Measurements from ENCODE around the gene MAX. TPM values are rescaled to one million over a fixed set of nuclear protein-coding genes. Genes with fewer than 3 reads are reported as not detected.

The MAX gene
- total and polyA plus RNA-seq, 2 of the 13 experiments (the other 11 are each of a cell fraction or from before 2014, with no cell fraction given): 28.5 to 29.3 TPM

- peak; percentile 94 for TF ChIP-seq ZNF687 (CRISPR knock-in tag; IDR thresholded peaks at IDR 0.05)
- TF ChIP-seq IRF9 (CRISPR knock-in tag; IDR thresholded peaks at IDR 0.05; ENCODE audit: borderline replicate concordance): no peak
- peak; percentile 47 for TF ChIP-seq ZNF407 (CRISPR knock-in tag; IDR thresholded peaks at IDR 0.05; ENCODE audit: not compliant biosample characterization)
- TF ChIP-seq TFDP1 (CRISPR knock-in tag; IDR thresholded peaks at IDR 0.05; ENCODE audit: borderline replicate concordance): peak; percentile 84; the same call in 1 of the 2 replicates
- peak; percentile 65; the same call in 1 of the 2 replicates for TF ChIP-seq TFDP2 (CRISPR knock-in tag; IDR thresholded peaks at IDR 0.05)
- peak; percentile 61 for TF ChIP-seq HNRNPLL (IDR thresholded peaks at IDR 0.05; ENCODE audit: low read depth, low read length, poor library complexity, severe bottlenecking)
- no peak for TF ChIP-seq AKAP8 (CRISPR knock-in tag; IDR thresholded peaks at IDR 0.05)
- TF ChIP-seq YY1 (IDR thresholded peaks at IDR 0.05; ENCODE audit: insufficient read depth, insufficient replicate concordance, low read depth, low read length): peak; percentile 11
- TF ChIP-seq ZNF333 (CRISPR knock-in tag; IDR thresholded peaks at IDR 0.05; ENCODE audit: borderline replicate concordance): peak; percentile 46; the same call in 1 of the 2 replicates
- TF ChIP-seq RAD51 (IDR thresholded peaks at IDR 0.05; ENCODE audit: borderline replicate concordance): peak; percentile 90
Observed at GRCh38 chr14:65102441-65103149, at the start of gene MAX (continued).

Measured in HepG2 (cell line).